Urinary bladder (tissue), 4 donors: ENCODE measurements around the gene MAP2K5. TPM values are rescaled to one million over a fixed set of nuclear protein-coding genes. Genes with fewer than 3 reads are reported as not detected.

Experiments
- DNase-seq: peaks from one replicate; pipeline ENCODE4 v3.0.0-alpha.2; 2015; ENCODE audit errors: extremely low spot score
- H3K27ac ChIP-seq: one replicate; pipeline ENCODE4 v1.5.1; 2013; ENCODE audit warnings: low read depth, mild to moderate bottlenecking, moderate library complexity
- H3K36me3 ChIP-seq: one replicate; pipeline ENCODE4 v1.6.1; 2013; ENCODE audit warnings: mild to moderate bottlenecking, moderate library complexity; ENCODE audit not compliant: insufficient read depth
- H3K4me1 ChIP-seq: one replicate; pipeline ENCODE4 v1.6.1; 2013; ENCODE audit warnings: mild to moderate bottlenecking, moderate library complexity; ENCODE audit not compliant: insufficient read depth
- H3K4me3 ChIP-seq: one replicate; pipeline ENCODE4 v1.5.1; 2013; ENCODE audit warnings: low read depth, low read length
- WGBS: extraction: QIAGEN DNeasy Blood & Tissue Kit; methylation state at CpG from one replicate; pipeline ENCODE4 v1.1.7; 2013; 5-methylcytosine and 5-hydroxymethylcytosine counted together
- polyA plus RNA-seq: library from polyadenylated mRNA; stranded (reverse); fragments of 200-250 nt; gene quantifications from one replicate; pipeline ENCODE4 v1.2.3, GENCODE V29; 2013
- total RNA-seq: library from RNA; depleted of rRNA; stranded (reverse); fragments of >200 nt; gene quantifications from one replicate; pipeline ENCODE4 v1.2.3, GENCODE V29; 2014
- donor health status: healthy with polysubstance abuse.
- donor health status: healthy.

Gene MAP2K5
- total and polyA plus RNA-seq, 2 donors = 15.4 to 17.3 TPM

DNA sequence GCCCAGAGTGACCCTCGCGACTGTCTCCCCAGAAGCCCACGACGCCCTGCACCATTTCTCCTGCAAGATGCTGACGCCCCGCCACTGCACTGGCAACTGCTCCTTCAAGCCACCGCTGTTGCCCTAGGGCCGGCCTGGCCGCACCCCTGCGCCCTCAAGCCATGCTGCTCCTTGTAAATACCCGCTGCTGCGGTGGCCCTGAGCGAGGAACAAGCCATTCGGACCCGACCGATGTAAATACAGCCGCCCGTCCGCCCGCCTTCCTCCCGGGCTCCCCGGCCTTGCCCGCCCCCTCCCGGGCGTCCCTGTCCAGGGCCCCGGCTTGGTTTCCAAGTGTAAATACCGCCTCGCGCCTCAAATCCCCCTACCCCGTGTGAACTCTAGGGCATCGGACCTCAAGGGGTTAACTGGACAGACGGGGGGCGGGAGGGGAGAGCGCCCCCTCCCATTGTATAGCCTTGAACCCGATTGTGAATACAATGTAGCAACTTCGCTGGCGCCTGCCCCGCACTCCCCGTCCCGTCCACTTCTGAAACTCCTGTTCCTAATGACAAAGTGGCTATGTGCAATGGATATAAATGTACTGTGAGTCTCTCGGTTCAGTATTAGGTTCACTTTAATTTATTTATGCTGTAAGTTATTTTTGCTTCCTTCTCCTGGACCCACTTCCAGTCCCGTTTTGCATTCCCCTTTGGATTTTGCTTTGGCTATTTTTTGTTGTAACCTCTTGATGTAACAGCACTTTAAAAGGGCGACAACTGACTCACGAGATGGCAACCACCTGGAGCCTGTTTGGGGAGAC lies 291.4 kb downstream of the MAP2K5 start:
- Histone ChIP-seq H3K36me3 (no peaks in the 10 kb centered on the region), H3K4me3 (peak overlapping the region; percentile 33), H3K4me1 (peaks cover 1% of the 10 kb centered on the region), H3K27ac (no peak overlapping the region)
- DNase-seq = no peak
- 3% methylated on average over 44 of the region's 44 CpGs for WGBS

DNA sequence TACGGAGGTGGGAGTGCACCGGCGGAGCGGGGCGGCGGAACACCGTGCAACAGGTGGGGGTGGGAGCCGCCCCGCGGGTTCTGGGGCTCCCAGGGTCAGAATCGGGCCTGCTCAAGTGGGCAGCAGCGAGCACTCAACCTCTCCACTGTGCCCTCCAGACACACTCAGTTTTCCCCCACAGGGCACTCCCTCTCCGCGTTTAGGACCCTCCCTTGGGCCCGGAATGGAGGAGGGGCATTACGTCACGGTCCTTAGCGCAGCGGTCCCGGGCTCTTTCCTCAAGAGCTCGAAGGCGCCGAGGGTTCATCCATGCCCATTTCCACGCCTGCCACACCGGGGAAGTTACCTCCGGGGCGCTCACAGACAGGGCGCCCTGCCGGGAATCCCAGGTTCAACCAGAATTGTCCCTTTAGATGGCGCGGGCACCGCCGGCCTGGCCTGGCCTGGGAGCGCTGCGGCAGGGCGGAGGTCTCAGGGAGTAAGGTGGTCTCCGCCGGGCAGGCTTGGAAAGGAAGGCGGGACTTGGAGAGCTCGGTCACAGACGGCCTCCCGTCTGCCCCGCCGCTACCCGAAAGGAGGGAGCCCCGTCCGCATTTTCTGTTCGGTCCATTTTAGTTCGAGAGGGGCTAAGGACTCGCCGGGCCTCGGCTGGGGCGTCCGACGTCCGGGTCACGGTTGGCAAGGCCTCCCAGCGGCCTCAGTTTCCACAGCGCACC lies 292.2 kb downstream of the MAP2K5 start:
- 5% methylated on average over 59 of the region's 59 CpGs for WGBS
- peak overlapping the region; percentile 33 for H3K4me3 ChIP-seq
- no peaks in the 10 kb centered on the region for H3K36me3 ChIP-seq
- H3K4me1 ChIP-seq = no peaks in the 10 kb centered on the region
- H3K27ac ChIP-seq = no peak overlapping the region
- DNase-seq = no peak

DNA sequence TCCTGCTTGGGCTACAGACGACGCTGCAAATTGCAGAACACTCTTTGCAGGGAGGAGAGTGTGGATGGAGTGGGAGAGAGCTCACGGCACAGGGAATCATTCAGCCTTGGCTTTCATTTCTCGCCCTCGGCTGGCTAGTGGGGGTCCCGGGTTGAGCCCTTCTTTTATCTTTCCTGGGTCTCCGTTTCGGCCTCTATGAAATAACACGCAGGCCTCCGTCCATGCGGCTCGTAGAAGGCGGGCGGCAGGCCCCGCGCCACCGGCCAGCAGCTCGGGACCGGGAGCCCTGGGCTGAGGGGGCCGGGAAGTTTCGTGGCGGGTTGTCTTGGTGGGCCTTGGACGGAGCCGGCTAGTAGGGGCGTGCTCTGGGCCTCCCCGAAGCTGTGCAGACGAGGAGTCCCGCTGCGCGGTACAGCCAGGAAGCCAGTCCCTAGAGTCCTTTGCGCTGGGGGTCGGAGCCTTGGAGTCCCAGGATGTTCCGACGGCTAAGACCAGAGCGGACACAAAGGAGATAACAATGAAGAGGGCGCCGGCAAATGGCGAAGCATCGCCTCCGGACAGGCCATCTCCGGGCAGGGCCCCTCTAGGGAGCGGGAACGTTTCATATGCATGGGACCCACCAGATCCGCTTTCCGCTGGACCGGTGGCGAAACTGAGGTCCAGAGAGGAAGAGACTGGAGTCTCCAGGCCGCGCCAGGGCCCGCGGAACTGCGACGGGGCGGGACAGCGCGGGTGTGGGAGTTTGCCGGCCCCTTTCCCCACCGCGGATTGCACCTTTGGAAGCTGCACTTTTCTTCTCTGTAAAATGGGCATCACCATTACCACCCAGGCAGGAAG lies 293.0 kb downstream of the MAP2K5 start:
- Histone ChIP-seq H3K27ac (no peak overlapping the region), H3K36me3 (no peaks in the 10 kb centered on the region), H3K4me3 (peak overlapping the region; percentile 33), H3K4me1 (no peaks in the 10 kb centered on the region)
- WGBS = 25% methylated on average over 59 of the region's 59 CpGs
- DNase-seq = no peak

DNA sequence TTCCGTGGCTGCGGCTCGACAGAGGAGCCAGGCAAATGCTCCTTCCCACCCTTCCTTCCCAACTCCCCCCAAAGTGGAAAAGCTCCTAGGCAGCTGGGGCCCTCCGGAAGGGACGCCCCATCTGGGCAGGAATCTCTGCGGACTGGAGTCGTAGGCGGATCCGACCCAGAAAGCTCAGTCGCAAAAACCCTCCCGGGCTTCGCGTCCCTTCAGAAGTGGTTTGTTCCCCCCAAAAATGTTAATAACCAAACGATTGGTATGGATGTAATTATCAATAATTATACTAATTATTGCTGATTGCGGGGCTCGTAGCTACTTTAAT lies 293.6 kb downstream of the MAP2K5 start:
- DNase-seq = no peak
- WGBS = 7% methylated on average over 16 of the region's 16 CpGs
- no peaks in the 10 kb centered on the region for H3K4me1 ChIP-seq

DNA sequence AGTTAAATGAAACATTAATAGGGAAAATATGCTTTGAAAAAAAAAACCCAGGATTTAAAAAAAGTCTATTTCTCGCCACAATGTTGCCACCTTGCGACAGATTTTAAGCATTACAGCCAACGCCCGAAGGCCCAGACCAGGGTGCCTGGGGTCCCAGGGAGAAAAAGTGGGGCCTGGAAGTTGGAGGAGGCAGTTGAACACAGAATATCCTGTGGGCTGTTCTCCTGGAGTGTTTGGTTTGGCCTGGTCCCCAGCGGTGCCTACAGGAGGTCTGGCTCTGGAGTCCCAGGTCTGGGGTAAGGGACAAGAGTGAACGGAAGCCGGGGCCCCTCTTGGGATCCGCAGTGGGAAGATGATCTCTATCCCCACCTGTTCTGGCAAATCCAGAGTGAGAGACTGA lies 294.0 kb downstream of the MAP2K5 start:
- Histone ChIP-seq H3K36me3 (no peaks in the 10 kb centered on the region), H3K4me3 (no peak overlapping the region), H3K27ac (no peak overlapping the region), H3K4me1 (no peaks in the 10 kb centered on the region)
- no peak for DNase-seq
- 39% methylated on average over 8 of the region's 8 CpGs for WGBS

More for the DNA sequence above, 293.6 kb downstream of the MAP2K5 start:
- H3K4me3 ChIP-seq = peak overlapping the region; percentile 33
- no peaks in the 10 kb centered on the region for H3K36me3 ChIP-seq
- H3K27ac ChIP-seq = no peak overlapping the region

DNA sequence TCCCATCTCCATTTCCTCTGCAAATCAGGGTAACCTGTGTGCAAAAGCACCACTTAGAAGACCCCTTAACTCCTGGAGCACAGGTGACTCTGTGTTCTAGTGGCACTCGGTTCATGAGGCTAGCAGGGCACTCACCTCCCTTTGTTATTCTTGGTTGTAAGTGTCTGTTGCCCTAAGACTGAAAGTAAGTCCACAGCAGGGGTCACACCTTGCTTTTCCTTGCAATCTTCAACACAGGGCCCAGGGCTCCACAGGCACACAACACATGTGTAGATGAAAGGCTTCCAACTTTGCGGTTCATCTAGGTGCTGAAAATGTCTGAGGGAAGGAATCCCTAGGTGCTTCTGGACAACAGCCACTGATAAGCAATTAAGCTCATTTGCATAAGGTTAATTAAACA lies 294.5 kb downstream of the MAP2K5 start:
- Histone ChIP-seq H3K4me1 (no peaks in the 10 kb centered on the region), H3K27ac (no peak overlapping the region), H3K36me3 (no peaks in the 10 kb centered on the region), H3K4me3 (no peak overlapping the region)
- DNase-seq = no peak
- 80% methylated on average over 2 of the region's 2 CpGs for WGBS

DNA sequence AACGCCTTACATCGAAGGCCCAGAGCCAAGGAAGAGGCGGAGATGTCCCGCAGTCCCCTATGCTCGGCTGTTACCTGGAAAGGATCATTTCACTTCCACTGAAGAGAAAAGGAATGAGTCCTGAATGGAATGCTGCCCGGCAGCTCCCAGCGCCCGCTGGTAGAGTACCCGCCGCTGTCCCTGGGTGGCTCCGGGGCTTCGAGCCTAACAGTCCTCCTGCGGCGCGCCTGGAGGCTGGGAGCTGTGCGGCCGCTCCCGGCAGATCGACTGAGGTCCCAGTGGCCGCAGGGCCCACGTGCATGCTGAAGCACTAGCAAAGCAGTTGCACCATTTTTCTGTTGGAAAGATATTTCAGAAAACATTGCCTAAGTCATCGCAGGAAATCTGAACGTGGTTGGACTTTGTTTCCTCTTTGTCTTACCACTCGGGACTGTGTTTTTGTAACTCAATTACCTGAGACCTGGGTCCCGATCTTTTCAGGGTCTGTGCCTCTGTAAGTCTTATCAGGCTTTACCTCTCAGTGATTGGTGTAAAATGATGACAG lies 296.4 kb downstream of the MAP2K5 start:
- no peaks in the 10 kb centered on the region for H3K4me1 ChIP-seq
- no peak for DNase-seq
- 7% methylated on average over 25 of the region's 25 CpGs for WGBS

DNA sequence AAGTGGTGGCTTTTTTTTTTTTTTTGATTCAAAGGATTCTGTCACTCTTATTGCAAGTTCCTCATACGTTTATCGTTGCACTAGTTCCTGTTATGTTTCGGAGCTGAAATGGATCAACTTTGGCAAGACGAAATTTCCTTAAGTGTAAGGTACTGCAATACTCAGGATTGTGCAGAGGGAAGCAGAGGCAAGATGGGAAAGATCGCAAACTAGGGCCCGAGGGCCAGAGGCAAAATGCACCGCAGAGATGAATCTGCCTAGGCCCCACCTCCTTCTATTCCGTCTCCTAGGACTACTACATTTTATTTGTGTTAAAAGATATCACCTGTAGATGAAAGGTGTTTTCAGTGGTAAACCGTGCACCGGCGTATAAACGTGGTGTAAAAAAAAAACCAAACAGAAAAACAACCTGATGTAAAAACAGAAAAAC lies 297.0 kb downstream of the MAP2K5 start:
- Histone ChIP-seq H3K4me3 (peak overlapping the region; percentile 27), H3K4me1 (no peaks in the 10 kb centered on the region), H3K36me3 (no peaks in the 10 kb centered on the region), H3K27ac (no peak overlapping the region)
- no peak for DNase-seq
- WGBS = 2% methylated on average over 12 of the region's 12 CpGs

More for the DNA sequence above, 296.4 kb downstream of the MAP2K5 start:
- no peaks in the 10 kb centered on the region for H3K36me3 ChIP-seq
- H3K4me3 ChIP-seq = no peak overlapping the region
- H3K27ac ChIP-seq = no peak overlapping the region

DNA sequence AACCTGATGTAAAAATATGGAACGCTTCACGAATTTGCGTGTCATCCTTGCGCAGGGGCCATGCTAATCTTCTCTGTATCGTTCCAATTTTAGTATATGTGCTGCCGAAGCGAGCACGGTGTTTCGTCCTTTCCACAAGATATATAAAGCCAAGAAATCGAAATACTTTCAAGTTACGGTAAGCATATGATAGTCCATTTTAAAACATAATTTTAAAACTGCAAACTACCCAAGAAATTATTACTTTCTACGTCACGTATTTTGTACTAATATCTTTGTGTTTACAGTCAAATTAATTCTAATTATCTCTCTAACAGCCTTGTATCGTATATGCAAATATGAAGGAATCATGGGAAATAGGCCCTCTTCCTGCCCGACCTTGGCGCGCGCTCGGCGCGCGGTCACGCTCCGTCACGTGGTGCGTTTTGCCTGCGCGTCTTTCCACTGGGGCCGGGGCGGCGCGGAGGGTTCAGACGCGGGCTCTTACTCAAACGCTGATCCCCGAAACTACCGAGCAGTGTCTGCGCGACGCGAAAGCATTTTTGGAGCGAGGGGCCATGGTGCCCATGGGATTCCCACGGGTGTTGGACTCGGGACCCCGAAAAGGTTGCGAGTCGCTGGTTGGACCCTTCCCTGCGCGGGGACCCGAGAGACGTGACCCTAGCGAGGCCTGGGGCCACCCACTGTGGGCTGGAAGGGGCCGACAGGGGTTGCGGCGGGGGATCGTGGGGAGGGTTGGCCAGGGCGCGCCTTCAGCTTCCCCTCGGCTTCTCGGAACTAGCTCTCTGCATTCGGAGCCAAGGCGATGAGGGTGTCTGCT lies 297.6 kb downstream of the MAP2K5 start, which contains the start of gene RNU6-1:
TSS of gene RNU6-1 (minus strand) at position 117 of the 820 bp plus-strand sequence.
- H3K4me3 ChIP-seq = peak within 1 kb of the TSS; percentile 63
- no peaks in the 10 kb centered on the region for H3K4me1 ChIP-seq
- DNase-seq = peak; percentile 83
- WGBS = under 1% methylated on average over 62 of the region's 62 CpGs
- peak within 1 kb of the TSS; percentile 91 for H3K27ac ChIP-seq
- H3K36me3 ChIP-seq = no peaks in the 10 kb centered on the region

DNA sequence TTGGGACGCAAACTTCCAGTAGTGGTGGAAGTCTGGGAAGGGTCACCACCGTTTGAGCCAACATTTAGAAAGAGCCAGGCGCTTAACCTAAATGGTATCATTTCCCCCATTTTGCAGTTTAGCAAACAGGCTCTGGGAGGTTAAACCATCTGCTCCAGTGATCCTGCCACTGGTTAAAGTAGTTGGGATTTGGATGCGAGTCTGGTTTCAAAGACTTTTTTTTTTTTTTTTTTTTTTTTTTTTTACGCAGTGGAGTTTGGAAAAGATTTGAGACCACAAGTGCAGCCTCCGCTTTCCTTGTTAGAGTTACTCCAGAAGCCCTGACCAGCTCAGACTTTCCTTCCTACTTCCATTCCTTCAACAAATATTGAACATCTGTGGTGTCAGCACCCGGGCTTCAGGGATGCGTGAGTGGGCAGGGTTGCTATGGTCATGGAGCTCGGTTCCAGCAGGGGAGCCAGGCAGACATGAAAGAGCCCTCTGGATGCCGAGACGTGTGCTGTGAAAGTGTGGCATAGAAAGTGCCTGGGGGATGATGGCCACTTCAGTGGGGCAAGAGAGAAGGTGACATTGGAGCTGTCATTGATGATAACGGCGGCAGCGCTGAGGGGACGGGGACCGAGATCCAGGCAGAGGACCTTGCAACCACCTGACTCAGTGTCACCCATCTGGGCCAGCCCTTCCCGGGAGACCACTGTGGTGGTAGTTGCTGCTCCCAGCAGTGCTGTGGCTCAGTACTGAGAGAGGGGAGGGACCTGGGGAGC lies 298.4 kb downstream of the MAP2K5 start:
- peak; percentile 57 for DNase-seq
- 7% methylated on average over 17 of the region's 17 CpGs for WGBS
- no peaks in the 10 kb centered on the region for H3K4me1 ChIP-seq

DNA sequence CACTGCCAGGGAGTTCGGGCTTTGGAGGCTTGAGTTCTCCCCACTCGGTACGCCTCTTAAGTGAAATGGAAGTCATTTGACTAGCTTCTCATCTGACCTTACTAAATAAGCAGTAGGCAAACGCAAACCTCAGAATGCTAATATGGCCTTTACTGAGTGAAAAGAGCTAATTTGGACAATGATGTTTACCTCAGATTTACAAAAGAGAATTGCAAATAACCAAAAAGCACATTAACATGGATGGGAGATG lies 298.9 kb downstream of the MAP2K5 start:
- DNase-seq = no peak
- no peaks in the 10 kb centered on the region for H3K36me3 ChIP-seq
- no peak overlapping the region for H3K27ac ChIP-seq
- peak overlapping the region; percentile 63 for H3K4me3 ChIP-seq
- H3K4me1 ChIP-seq = no peaks in the 10 kb centered on the region
- 33% methylated on average over 4 of the region's 4 CpGs for WGBS

More for the DNA sequence above, 298.4 kb downstream of the MAP2K5 start:
- Histone ChIP-seq H3K27ac (peak overlapping the region; percentile 91), H3K36me3 (no peaks in the 10 kb centered on the region), H3K4me3 (peak overlapping the region; percentile 63)

DNA sequence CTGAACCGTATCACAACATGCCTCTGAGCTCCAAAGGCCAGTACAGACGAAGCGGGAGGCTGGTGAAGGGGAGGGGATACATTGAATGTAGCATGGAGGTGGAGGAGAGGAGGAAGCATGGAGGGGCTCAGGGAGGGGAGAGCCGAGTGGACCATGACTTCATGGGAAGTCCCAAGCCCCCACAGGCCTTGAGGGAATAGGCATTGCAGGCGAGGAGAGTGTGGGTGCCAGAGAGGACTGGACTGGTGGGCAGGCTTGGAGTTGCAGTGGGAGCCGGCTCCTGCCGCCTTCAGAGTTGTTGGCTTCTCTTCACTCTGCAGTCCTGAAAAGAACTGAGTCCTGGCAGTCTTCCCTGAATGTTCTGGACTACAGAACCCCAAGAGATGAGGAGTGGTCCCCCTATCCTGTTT lies 300.6 kb downstream of the MAP2K5 start:
- H3K36me3 ChIP-seq = no peaks in the 10 kb centered on the region
- WGBS = 86% methylated on average over 7 of the region's 7 CpGs
- H3K4me1 ChIP-seq = no peaks in the 10 kb centered on the region
- H3K27ac ChIP-seq = no peak overlapping the region
- no peak overlapping the region for H3K4me3 ChIP-seq
- no peak for DNase-seq
